Subcutaneous adipose tissue (tissue), 4 donors: ENCODE data around the gene CRELD2. TPM values are rescaled to one million over a fixed set of nuclear protein-coding genes. Genes with fewer than 3 reads are reported as not detected.

ENCODE experiments used
- CTCF ChIP-seq: fragments of 450-650 bp; IDR thresholded peaks from one replicate; pipeline ENCODE4 v1.5.1; 2016; ENCODE audit warnings: low read depth, mild to moderate bottlenecking, control low read depth, antibody characterized with exemption, moderate library complexity
- total RNA-seq, 4 donors: library from RNA; depleted of rRNA; stranded (reverse); fragments of >200 nt; gene quantifications; one replicate each; pipeline ENCODE4 v1.1.0, GENCODE V29; 2016

CRELD2 gene
- total RNA-seq, 4 donors from 2014 or later = 24.0 to 40.9 (median 31.9) TPM

GRCh38 chr22:49922926-49923325 lies 4.5 kb downstream of the CRELD2 start:
- no peak for TF ChIP-seq CTCF

- TF ChIP-seq CTCF = no peak
These were observed 5.0 kb downstream of the CRELD2 start for GRCh38 chr22:49923445-49923844.

GRCh38 chr22:49924113-49924833 lies 5.8 kb downstream of the CRELD2 start:
- no peak for TF ChIP-seq CTCF

- TF ChIP-seq CTCF = no peak
These were observed 7.2 kb downstream of the CRELD2 start for GRCh38 chr22:49925525-49926128.

- TF ChIP-seq CTCF = no peak
These were observed 8.5 kb downstream of the CRELD2 start for GRCh38 chr22:49926916-49927315.

- TF ChIP-seq CTCF = no peak
These were observed 9.2 kb downstream of the CRELD2 start for GRCh38 chr22:49927483-49928184.

GRCh38 chr22:49928185-49928495 lies 9.7 kb downstream of the CRELD2 start:
- TF ChIP-seq CTCF = no peak
